ENCODE results near the gene AGAP3.

- no peak for TF ChIP-seq CTCF (IDR thresholded peaks at IDR 0.05)
- TF ChIP-seq EZH2 (IDR thresholded peaks at IDR 0.05; ENCODE audit: borderline replicate concordance, insufficient read depth, low read depth, low read length, poor library complexity, severe bottlenecking) = no peak
These were observed 71.5 kb downstream of the AGAP3 start for GRCh38 chr7:151157645-151158329.
